Measurements from ENCODE around the gene PHF12.
"Not testable (repeated sequence)": the region's sequence is repeated elsewhere in the genome, so short reads cannot be mapped to it uniquely, and the experiment has no call there.

Gene PHF12

DNA sequence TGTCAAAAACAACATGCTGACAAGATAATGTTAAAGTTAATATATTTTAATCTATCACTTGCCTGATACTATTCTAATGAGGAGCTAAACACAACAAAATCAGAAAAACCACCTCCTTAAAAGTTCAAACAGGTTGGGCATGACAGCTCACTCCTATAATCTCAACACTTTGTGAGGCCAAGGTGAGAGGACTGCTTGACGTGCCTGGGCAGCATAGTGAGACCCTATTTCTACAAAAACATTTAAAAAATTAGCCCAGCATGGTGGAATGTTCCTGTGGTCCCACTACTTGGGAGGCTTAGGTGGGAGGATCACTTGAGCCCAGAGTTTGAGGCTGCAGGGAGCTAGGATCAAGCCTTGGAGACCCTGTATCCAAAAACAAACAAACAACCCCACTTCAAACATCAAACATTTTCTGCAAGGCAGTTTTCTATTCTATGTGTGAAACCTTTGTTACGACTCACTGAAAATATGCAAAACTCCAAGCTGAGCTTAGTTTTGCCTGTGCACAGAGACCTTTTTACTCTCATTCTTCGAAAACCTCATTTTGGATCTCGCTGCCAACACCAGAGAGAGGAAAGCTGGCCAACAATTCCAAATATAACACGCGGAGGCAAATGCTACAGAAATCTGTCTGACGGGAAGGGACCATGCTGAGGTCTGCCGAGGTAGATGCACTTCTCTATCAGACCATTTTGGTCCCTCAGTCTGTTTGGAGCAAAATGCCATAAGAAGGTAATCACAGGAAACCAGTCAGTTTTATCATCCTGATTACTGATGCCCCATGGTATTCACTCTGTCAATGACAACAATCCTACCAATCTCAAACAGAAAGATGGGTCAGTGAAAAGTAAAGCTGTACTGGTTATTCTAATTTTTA lies 6.2 kb downstream of the PHF12 start:
- H3K4me3 ChIP-seq (ENCODE audit: extremely low read depth, insufficient read depth, low read length, poor library complexity, severe bottlenecking), result no peak overlapping the region
- WGBS, 2 experiments (ENCODE audit: insufficient coverage in 2 of 2), result 92 to 93% methylated on average over 7 of the region's 8 CpGs
- no peaks in the 10 kb centered on the region for H3K9me3 ChIP-seq (ENCODE audit: control insufficient read depth, low read length)
- H3K4me1 ChIP-seq (ENCODE audit: control insufficient read depth, insufficient read depth, low read length, poor library complexity, severe bottlenecking), result peaks cover 14% of the 10 kb centered on the region
- peaks cover 62% of the 10 kb centered on the region for H3K36me3 ChIP-seq (ENCODE audit: control insufficient read depth, insufficient read depth, low read length)
- no peak overlapping the region for H3K27ac ChIP-seq (ENCODE audit: low read depth, low read length, severe bottlenecking)

- peaks cover 66% of the 10 kb centered on the region for H3K36me3 ChIP-seq (ENCODE audit: control insufficient read depth, insufficient read depth, low read length)
- H3K27ac ChIP-seq (ENCODE audit: low read depth, low read length, severe bottlenecking), result no peak overlapping the region
- H3K9me3 ChIP-seq (ENCODE audit: control insufficient read depth, low read length), result no peaks in the 10 kb centered on the region
- H3K4me1 ChIP-seq (ENCODE audit: control insufficient read depth, insufficient read depth, low read length, poor library complexity, severe bottlenecking), result peaks cover 14% of the 10 kb centered on the region
- WGBS, 2 experiments (ENCODE audit: insufficient coverage in 2 of 2), result 95% methylated on average over 3 of the region's 4 CpGs; no CpG with 5 or more reads in 1 of the 2 experiments
- H3K4me3 ChIP-seq (ENCODE audit: extremely low read depth, insufficient read depth, low read length, poor library complexity, severe bottlenecking), result no peak overlapping the region
Measured at GRCh38 chr17:28944343-28944742, 7.0 kb downstream of the PHF12 start.

- Histone ChIP-seq H3K27ac (ENCODE audit: low read depth, low read length, severe bottlenecking) (no peak overlapping the region), H3K4me3 (ENCODE audit: extremely low read depth, insufficient read depth, low read length, poor library complexity, severe bottlenecking) (no peak overlapping the region), H3K4me1 (ENCODE audit: control insufficient read depth, insufficient read depth, low read length, poor library complexity, severe bottlenecking) (peaks cover 9% of the 10 kb centered on the region), H3K36me3 (ENCODE audit: control insufficient read depth, insufficient read depth, low read length) (peaks cover 67% of the 10 kb centered on the region), H3K9me3 (ENCODE audit: control insufficient read depth, low read length) (no peaks in the 10 kb centered on the region)
- WGBS, 2 experiments (ENCODE audit: insufficient coverage in 2 of 2), result 100% methylated on average over 1 of the region's 2 CpGs; no CpG with 5 or more reads in 1 of the 2 experiments
Measured at GRCh38 chr17:28942925-28943324, 8.4 kb downstream of the PHF12 start.

DNA sequence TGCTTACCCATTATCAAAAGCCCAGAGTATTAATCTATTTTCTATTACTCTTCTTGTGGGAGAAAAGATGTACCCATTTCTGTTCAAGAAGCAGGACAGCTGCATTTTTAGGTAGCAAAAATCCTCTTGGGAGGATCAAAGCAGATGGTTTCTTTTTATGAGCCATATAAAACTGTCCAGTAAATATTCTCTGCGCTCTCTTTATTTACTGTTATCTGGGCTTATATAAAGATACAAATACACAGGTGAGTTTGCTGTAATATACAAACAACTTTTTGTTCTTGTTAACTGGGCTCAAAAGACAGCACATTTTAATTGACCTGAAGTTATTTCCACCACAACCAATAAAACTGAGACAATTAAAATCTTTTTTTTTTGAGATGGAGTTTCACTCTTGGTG lies 10.1 kb downstream of the PHF12 start:
- WGBS, 2 experiments (ENCODE audit: insufficient coverage in 2 of 2), result no CpG with 5 or more reads among the region's 1 CpG
- Histone ChIP-seq H3K27ac (ENCODE audit: low read depth, low read length, severe bottlenecking) (no peak overlapping the region), H3K4me3 (ENCODE audit: extremely low read depth, insufficient read depth, low read length, poor library complexity, severe bottlenecking) (no peak overlapping the region), H3K36me3 (ENCODE audit: control insufficient read depth, insufficient read depth, low read length) (peaks cover 51% of the 10 kb centered on the region), H3K9me3 (ENCODE audit: control insufficient read depth, low read length) (no peaks in the 10 kb centered on the region), H3K4me1 (ENCODE audit: control insufficient read depth, insufficient read depth, low read length, poor library complexity, severe bottlenecking) (peaks cover 2% of the 10 kb centered on the region)

GRCh38 chr17:28940675-28941074 lies 10.6 kb downstream of the PHF12 start:
- H3K4me3 ChIP-seq (ENCODE audit: extremely low read depth, insufficient read depth, low read length, poor library complexity, severe bottlenecking), result no peak overlapping the region
- H3K4me1 ChIP-seq (ENCODE audit: control insufficient read depth, insufficient read depth, low read length, poor library complexity, severe bottlenecking), result peaks cover 7% of the 10 kb centered on the region
- WGBS, 2 experiments (ENCODE audit: insufficient coverage in 2 of 2), result 71 to 81% methylated on average over 3 of the region's 3 CpGs
- no peak overlapping the region for H3K27ac ChIP-seq (ENCODE audit: low read depth, low read length, severe bottlenecking)
- H3K36me3 ChIP-seq (ENCODE audit: control insufficient read depth, insufficient read depth, low read length), result peaks cover 52% of the 10 kb centered on the region
- no peaks in the 10 kb centered on the region for H3K9me3 ChIP-seq (ENCODE audit: control insufficient read depth, low read length)

GRCh38 chr17:28940142-28940541 lies 11.2 kb downstream of the PHF12 start:
- WGBS, 2 experiments (ENCODE audit: insufficient coverage in 2 of 2), result 100% methylated on average over 2 to 3 of the region's 3 CpGs
- Histone ChIP-seq H3K4me1 (ENCODE audit: control insufficient read depth, insufficient read depth, low read length, poor library complexity, severe bottlenecking) (peaks cover 7% of the 10 kb centered on the region), H3K4me3 (ENCODE audit: extremely low read depth, insufficient read depth, low read length, poor library complexity, severe bottlenecking) (no peak overlapping the region), H3K27ac (ENCODE audit: low read depth, low read length, severe bottlenecking) (no peak overlapping the region), H3K9me3 (ENCODE audit: control insufficient read depth, low read length) (no peaks in the 10 kb centered on the region), H3K36me3 (ENCODE audit: control insufficient read depth, insufficient read depth, low read length) (peaks cover 51% of the 10 kb centered on the region)

DNA sequence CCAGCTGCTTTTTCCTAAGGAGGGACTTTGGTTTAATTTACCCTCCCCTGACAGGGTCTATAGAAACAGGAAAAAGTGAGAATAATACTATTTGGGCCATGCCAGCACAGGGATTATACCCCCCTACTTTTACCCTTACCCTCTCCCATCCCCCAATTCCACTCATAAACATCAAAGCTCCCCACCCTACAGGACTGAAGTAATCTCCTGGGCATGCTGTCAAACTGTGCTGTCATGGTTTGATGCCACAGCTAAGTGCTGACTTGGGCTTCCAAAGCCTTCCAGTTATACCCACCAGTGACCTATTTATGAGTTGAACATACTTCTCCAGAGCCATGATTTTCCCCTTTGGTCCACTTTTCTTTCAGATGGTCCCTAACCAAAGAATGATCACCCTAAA lies 12.8 kb downstream of the PHF12 start:
- H3K36me3 ChIP-seq (ENCODE audit: control insufficient read depth, insufficient read depth, low read length), result peaks cover 51% of the 10 kb centered on the region
- no peak overlapping the region for H3K4me3 ChIP-seq (ENCODE audit: extremely low read depth, insufficient read depth, low read length, poor library complexity, severe bottlenecking)
- no peak overlapping the region for H3K27ac ChIP-seq (ENCODE audit: low read depth, low read length, severe bottlenecking)
- peaks cover 7% of the 10 kb centered on the region for H3K4me1 ChIP-seq (ENCODE audit: control insufficient read depth, insufficient read depth, low read length, poor library complexity, severe bottlenecking)
- H3K9me3 ChIP-seq (ENCODE audit: control insufficient read depth, low read length), result no peaks in the 10 kb centered on the region

DNA sequence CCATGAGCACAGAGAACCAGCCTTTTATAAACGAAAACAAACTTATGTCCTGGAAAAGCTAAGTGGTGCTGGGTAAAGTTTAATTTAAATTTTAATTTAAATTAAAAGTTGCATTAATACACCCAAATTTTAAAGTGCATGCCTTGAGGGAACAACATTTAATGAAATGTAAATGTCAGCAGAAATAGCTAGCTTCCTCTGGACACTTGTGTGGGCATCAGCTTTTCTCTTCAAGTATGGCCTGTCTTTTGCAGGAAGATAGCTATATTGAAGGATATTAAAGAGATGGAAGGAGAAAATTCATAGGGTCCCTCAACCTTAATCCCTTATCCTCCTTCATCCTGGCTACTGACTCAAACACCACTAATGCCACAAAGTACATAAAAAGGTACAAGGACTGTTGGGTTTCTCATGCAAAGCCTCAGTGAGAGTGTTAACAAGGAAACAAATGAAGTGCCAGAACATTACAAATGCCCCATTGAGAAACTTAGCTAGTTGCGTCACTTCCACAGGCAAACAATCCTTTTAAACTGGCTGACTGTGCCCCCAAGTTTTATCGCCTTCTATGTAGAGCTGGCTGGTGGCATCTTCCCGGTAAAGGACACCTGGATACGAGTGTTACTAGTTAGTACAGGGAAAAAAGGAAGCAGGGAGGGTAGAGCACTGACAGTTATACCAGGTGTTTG lies 14.1 kb downstream of the PHF12 start:
- Histone ChIP-seq H3K4me3 (ENCODE audit: extremely low read depth, insufficient read depth, low read length, poor library complexity, severe bottlenecking) (no peak overlapping the region), H3K36me3 (ENCODE audit: control insufficient read depth, insufficient read depth, low read length) (peaks cover 46% of the 10 kb centered on the region), H3K27ac (ENCODE audit: low read depth, low read length, severe bottlenecking) (no peak overlapping the region), H3K9me3 (ENCODE audit: control insufficient read depth, low read length) (no peaks in the 10 kb centered on the region), H3K4me1 (ENCODE audit: control insufficient read depth, insufficient read depth, low read length, poor library complexity, severe bottlenecking) (peaks cover 7% of the 10 kb centered on the region)
- 83 to 96% methylated on average over 2 to 3 of the region's 5 CpGs for WGBS, 2 experiments (ENCODE audit: insufficient coverage in 2 of 2)

GRCh38 chr17:28935744-28936460 lies 15.4 kb downstream of the PHF12 start:
- H3K4me3 ChIP-seq (ENCODE audit: extremely low read depth, insufficient read depth, low read length, poor library complexity, severe bottlenecking), result no peak overlapping the region
- no peaks in the 10 kb centered on the region for H3K9me3 ChIP-seq (ENCODE audit: control insufficient read depth, low read length)
- 100% methylated on average over 3 of the region's 8 CpGs for WGBS, 2 experiments (ENCODE audit: insufficient coverage in 2 of 2)
- H3K4me1 ChIP-seq (ENCODE audit: control insufficient read depth, insufficient read depth, low read length, poor library complexity, severe bottlenecking), result peaks cover 7% of the 10 kb centered on the region
- no peak overlapping the region for H3K27ac ChIP-seq (ENCODE audit: low read depth, low read length, severe bottlenecking)
- peaks cover 44% of the 10 kb centered on the region for H3K36me3 ChIP-seq (ENCODE audit: control insufficient read depth, insufficient read depth, low read length)

- H3K4me3 ChIP-seq (ENCODE audit: extremely low read depth, insufficient read depth, low read length, poor library complexity, severe bottlenecking); H3K9me3 ChIP-seq (ENCODE audit: control insufficient read depth, low read length); H3K27ac ChIP-seq (ENCODE audit: low read depth, low read length, severe bottlenecking); H3K4me1 ChIP-seq (ENCODE audit: control insufficient read depth, insufficient read depth, low read length, poor library complexity, severe bottlenecking): not testable (repeated sequence)
- H3K36me3 ChIP-seq (ENCODE audit: control insufficient read depth, insufficient read depth, low read length), result peaks cover 54% of the 10 kb centered on the region
- 92 to 97% methylated on average over 8 of the region's 8 CpGs for WGBS, 2 experiments (ENCODE audit: insufficient coverage in 2 of 2)
Measured at GRCh38 chr17:28934508-28934907, 16.8 kb downstream of the PHF12 start.

Data from mesodermal cell (in vitro differentiated cells).